ENCODE results near the gene ARHGAP32. TPM values are rescaled to one million over a fixed set of nuclear protein-coding genes. Genes with fewer than 3 reads are reported as not detected.
"Not testable (repeated sequence)": the region's sequence is repeated elsewhere in the genome, so short reads cannot be mapped to it uniquely, and the experiment has no call there.

Gene ARHGAP32
- polyA plus RNA-seq, 1 of the 3 experiments (the other 2 are of a cell fraction), result 4.8 TPM

- H3F3A ChIP-seq (replicated peaks; ENCODE audit: insufficient read depth), result peaks cover 3% of the 10 kb centered on the region
- H2AFZ ChIP-seq (ENCODE audit: low read depth), result no peak overlapping the region
- no peaks in the 10 kb centered on the region for H3K27me3 ChIP-seq (ENCODE audit: insufficient read depth)
- no peaks in the 10 kb centered on the region for H4K20me1 ChIP-seq (ENCODE audit: insufficient read depth)
- DNase-seq, result no peak
- no peak for TF ChIP-seq GABPA (IDR thresholded peaks at IDR 0.05; ENCODE audit: low read depth)
- no peak for TF ChIP-seq SMC3 (IDR thresholded peaks at IDR 0.05; ENCODE audit: low read depth, low read length)
- TF ChIP-seq IRF3 (IDR thresholded peaks at IDR 0.05; ENCODE audit: low read depth, low read length), result no peak
- no peak for TF ChIP-seq FOXM1 (IDR thresholded peaks at IDR 0.05; ENCODE audit: low read depth)
- no peak for TF ChIP-seq EZH2phosphoT487 (IDR thresholded peaks at IDR 0.05; ENCODE audit: borderline replicate concordance, low read depth)
- no peak for TF ChIP-seq MEF2A (IDR thresholded peaks at IDR 0.05; ENCODE audit: borderline replicate concordance, low read depth)
- no peak for TF ChIP-seq EP300 (IDR thresholded peaks at IDR 0.05; ENCODE audit: borderline replicate concordance in 1 of 2, low read depth in 1 of 2, low read length in 1 of 2)
- TF ChIP-seq REST (IDR thresholded peaks at IDR 0.05; ENCODE audit: low read depth, low read length), result no peak
- TF ChIP-seq TAF1 (IDR thresholded peaks at IDR 0.05; ENCODE audit: borderline replicate concordance, low read depth, low read length), result no peak
- no peak for TF ChIP-seq GATA2 (CRISPR knock-in tag; IDR thresholded peaks at IDR 0.05)
- no peak for TF ChIP-seq RAD21 (IDR thresholded peaks at IDR 0.05; ENCODE audit: low read length)
- no peak for TF ChIP-seq USF2 (IDR thresholded peaks at IDR 0.05; ENCODE audit: borderline replicate concordance, low read depth, low read length)
- no peak for TF ChIP-seq NRF1 (IDR thresholded peaks at IDR 0.05; ENCODE audit: low read depth, low read length)
- no peak for TF ChIP-seq TEAD4 (IDR thresholded peaks at IDR 0.05; ENCODE audit: borderline replicate concordance, insufficient read depth)
- no peak for TF ChIP-seq RXRA (IDR thresholded peaks at IDR 0.05; ENCODE audit: borderline replicate concordance, low read depth)
- no peak for TF ChIP-seq NFIC (IDR thresholded peaks at IDR 0.05; ENCODE audit: borderline replicate concordance)
- TF ChIP-seq RFX5 (IDR thresholded peaks at IDR 0.05; ENCODE audit: low read length), result no peak
- TF ChIP-seq FOXJ3 (CRISPR knock-in tag; IDR thresholded peaks at IDR 0.05), result no peak
- peaks cover 50% of the 10 kb centered on the region for H3K79me2 ChIP-seq (ENCODE audit: insufficient read depth)
- no peaks in the 10 kb centered on the region for H3K9me3 ChIP-seq
- H3K4me3 ChIP-seq (ENCODE audit: low read depth in 2 of 2, low read length in 1 of 2), result no peak overlapping the region
- no peaks in the 10 kb centered on the region for H3K9me2 ChIP-seq
- ChIA-PET CTCF (interaction anchor here (1.3 kb wide), 1 partner anchor 27 kb away, joined by 4 read pairs; no protein-coding TSS in a partner anchor), POLR2A (no interaction called here)
- 83% methylated on average over 1 of the region's 1 CpG for WGBS (ENCODE audit: low lambda C conversion rate)
- no peaks in the 10 kb centered on the region for H3K36me3 ChIP-seq (replicated peaks in 1 of 2; ENCODE audit: control insufficient read depth in 1 of 2, insufficient read depth in 2 of 2, low read length in 1 of 2)
- peaks cover 6 to 11% of the 10 kb centered on the region in 2 experiments; a peak in 2 of 4 replicates for H3K4me1 ChIP-seq (ENCODE audit: control insufficient read depth in 1 of 2, insufficient read depth in 2 of 2, low read depth in 1 of 2, low read length in 1 of 2)
- H3K9ac ChIP-seq, result no peak overlapping the region
- H3K4me2 ChIP-seq, result no peak overlapping the region
- H3K27ac ChIP-seq (ENCODE audit: low read depth in 2 of 2, low read length in 1 of 2), result no peak overlapping the region
Observed at GRCh38 chr11:129189646-129190045, 2.5 kb downstream of the ARHGAP32 start.

GRCh38 chr11:129185082-129185481, 7.0 kb downstream of the ARHGAP32 start:
- H3K36me3 ChIP-seq (replicated peaks in 1 of 2; ENCODE audit: control insufficient read depth in 1 of 2, insufficient read depth in 2 of 2, low read length in 1 of 2); H3F3A ChIP-seq (replicated peaks; ENCODE audit: insufficient read depth); DNase-seq; H3K27ac ChIP-seq (ENCODE audit: low read depth in 2 of 2, low read length in 1 of 2); H3K4me2 ChIP-seq; H3K9me2 ChIP-seq; H3K9me3 ChIP-seq; H3K27me3 ChIP-seq (ENCODE audit: insufficient read depth); H3K4me1 ChIP-seq (ENCODE audit: control insufficient read depth in 1 of 2, insufficient read depth in 2 of 2, low read depth in 1 of 2, low read length in 1 of 2); H3K4me3 ChIP-seq (ENCODE audit: low read depth in 2 of 2, low read length in 1 of 2); H3K9ac ChIP-seq; POLR2A ChIA-PET; CTCF ChIA-PET; H4K20me1 ChIP-seq (ENCODE audit: insufficient read depth); H2AFZ ChIP-seq (ENCODE audit: low read depth): not testable (repeated sequence)
- 83% methylated on average over 2 of the region's 2 CpGs for WGBS (ENCODE audit: low lambda C conversion rate)
- H3K79me2 ChIP-seq (ENCODE audit: insufficient read depth), result peaks cover 45% of the 10 kb centered on the region
